GM23338 (cell line): ENCODE results near the gene MAP3K13. TPM values are rescaled to one million over a fixed set of nuclear protein-coding genes. Genes with fewer than 3 reads are reported as not detected.

Experiments used
- ATAC-seq: fragments of 200-7000 bp; cut with Tn5 transposase; 3 replicates; pipeline ENCODE4 v1.9.1; 2020
- DNase-seq: peaks from one replicate; pipeline ENCODE4 v3.0.0-alpha.2; 2015; ENCODE audit warnings: low spot score
- H2AFZ ChIP-seq: fragments of 200-600 bp; sonication (generic); 2 replicates; pipeline ENCODE4 v1.8.0; 2016; ENCODE audit warnings: antibody characterized with exemption, mild to moderate bottlenecking, moderate library complexity
- H3F3A ChIP-seq: fragments of 200-600 bp; sonication (generic); replicated peaks from 2 replicates; pipeline ENCODE4 v1.8.0; 2017; ENCODE audit warnings: antibody characterized with exemption, mixed run types, low read depth
- H3K27ac ChIP-seq: fragments of 200-600 bp; sonication (generic); 2 replicates; pipeline ENCODE4 v1.6.1; 2016; ENCODE audit warnings: low read depth
- H3K27me3 ChIP-seq: fragments of 200-600 bp; sonication (generic); 2 replicates; pipeline ENCODE4 v1.8.0; 2016; ENCODE audit warnings: mild to moderate bottlenecking, mixed run types, moderate library complexity; ENCODE audit not compliant: insufficient read depth
- H3K36me3 ChIP-seq: fragments of 200-600 bp; sonication (generic); 2 replicates; pipeline ENCODE4 v1.8.0; 2016; ENCODE audit warnings: mild to moderate bottlenecking; ENCODE audit not compliant: insufficient read depth
- H3K4me1 ChIP-seq: fragments of 200-600 bp; sonication (generic); 2 replicates; pipeline ENCODE4 v1.8.0; 2016; ENCODE audit warnings: mild to moderate bottlenecking, moderate library complexity; ENCODE audit not compliant: insufficient read depth
- H3K4me2 ChIP-seq: fragments of 200-600 bp; sonication (generic); 2 replicates; pipeline ENCODE4 v1.7.1; 2017; ENCODE audit warnings: mixed run types
- H3K4me3 ChIP-seq: fragments of 200-600 bp; sonication (generic); 2 replicates; pipeline ENCODE4 v1.6.1; 2016; ENCODE audit warnings: mixed run types
- H3K79me2 ChIP-seq: fragments of 200-600 bp; sonication (generic); replicated peaks from 2 replicates; pipeline ENCODE4 v1.8.0; 2017; ENCODE audit warnings: mild to moderate bottlenecking; ENCODE audit not compliant: insufficient read depth
- H3K9me2 ChIP-seq: fragments of 200-600 bp; sonication (generic); 2 replicates; pipeline ENCODE4 v1.8.0; 2017; ENCODE audit not compliant: insufficient read depth
- H4K20me1 ChIP-seq: fragments of 200-600 bp; sonication (generic); replicated peaks from 2 replicates; pipeline ENCODE4 v1.8.0; 2017; ENCODE audit warnings: mild to moderate bottlenecking; ENCODE audit not compliant: insufficient read depth
- H3K27ac Mint-ChIP-seq: 2 replicates; pipeline ENCODE4 v1.8.0; 2020; ENCODE audit warnings: inconsistent platforms, mild to moderate bottlenecking, moderate library complexity, mixed read lengths
- H3K27me3 Mint-ChIP-seq: 3 replicates; pipeline ENCODE4 v1.8.0; 2022; ENCODE audit warnings: low read depth, mild to moderate bottlenecking, moderate library complexity, mixed read lengths, inconsistent platforms; ENCODE audit not compliant: insufficient read depth, poor library complexity
- H3K36me3 Mint-ChIP-seq: 3 replicates; pipeline ENCODE4 v1.8.0; 2021; ENCODE audit warnings: low read depth, mild to moderate bottlenecking, inconsistent platforms, moderate library complexity, mixed read lengths
- H3K4me1 Mint-ChIP-seq: 3 replicates; pipeline ENCODE4 v1.8.0; 2020; ENCODE audit warnings: mild to moderate bottlenecking, inconsistent platforms, mixed read lengths
- H3K4me3 Mint-ChIP-seq: 3 replicates; pipeline ENCODE4 v1.8.0; 2021; ENCODE audit warnings: moderate library complexity, mild to moderate bottlenecking, inconsistent platforms, mixed read lengths
- H3K9me3 Mint-ChIP-seq: 3 replicates; pipeline ENCODE4 v1.8.0; 2020; ENCODE audit warnings: moderate library complexity, mild to moderate bottlenecking, inconsistent platforms, mixed read lengths
- CREB1 ChIP-seq: fragments of 250-450 bp; sonication (Bioruptor Pico); IDR thresholded peaks from 2 replicates; pipeline ENCODE4 v1.5.0; 2020; ENCODE audit warnings: low read depth, mild to moderate bottlenecking, moderate library complexity
- EZH2phosphoT487 ChIP-seq: fragments of 200-600 bp; sonication (generic); IDR thresholded peaks from one replicate; pipeline ENCODE4 v1.8.1; 2018; ENCODE audit warnings: antibody characterized with exemption; ENCODE audit not compliant: unreplicated experiment
- JUNB ChIP-seq: IDR thresholded peaks from one replicate; pipeline ENCODE4 v1.6.1; 2016; ENCODE audit warnings: antibody characterized with exemption; ENCODE audit not compliant: unreplicated experiment
- POLR2AphosphoS5 ChIP-seq: IDR thresholded peaks from 2 replicates; pipeline ENCODE4 v1.6.1; 2016; ENCODE audit warnings: antibody characterized with exemption, low read depth
- STAT1 ChIP-seq: IDR thresholded peaks from one replicate; pipeline ENCODE4 v1.6.1; 2016; ENCODE audit warnings: antibody characterized with exemption; ENCODE audit not compliant: unreplicated experiment
- ZNF114 ChIP-seq: fragments of 250-450 bp; sonication (Bioruptor Pico); IDR thresholded peaks from 2 replicates; pipeline ENCODE4 v1.5.0; 2020; ENCODE audit warnings: mild to moderate bottlenecking, moderate library complexity
- polyA plus RNA-seq: library from polyadenylated mRNA; unstranded; fragments of >200 nt; fragmentation: Nextera tagmentation; extraction: Ambion mirVana; gene quantifications from 2 replicates; pipeline ENCODE4 v1.2.1, GENCODE V29; 2016
- total RNA-seq: library from RNA; depleted of rRNA; stranded (reverse); fragments of >200 nt; shearing (Covaris generic); gene quantifications from 2 replicates; pipeline ENCODE4 v1.2.3, GENCODE V29; 2014
- TF ChIP-seq, protein P1 (sequence below): IDR thresholded peaks from one replicate; pipeline ENCODE4 v1.6.1; 2018; ENCODE audit warnings: antibody characterized with exemption; ENCODE audit not compliant: unreplicated experiment
- TF ChIP-seq, protein P2 (sequence below): IDR thresholded peaks from 2 replicates; pipeline ENCODE4 v1.6.1; 2016; ENCODE audit warnings: antibody characterized with exemption
- TF ChIP-seq, protein P3 (sequence below), 2 experiments: fragments of 200-600 bp in 1 of 2; sonication (generic) in 1 of 2; conservative IDR thresholded peaks; 2 replicates each; pipeline versions ENCODE4 v1.5.1 to v1.6.1; 2016 to 2017; ENCODE audit warnings: antibody characterized with exemption in 2 of 2, low read depth in 2 of 2, mild to moderate bottlenecking in 2 of 2, moderate library complexity in 1 of 2

MAP3K13 gene
- total and polyA plus RNA-seq, 2 experiments from 2014 or later, result 10.7 to 129 TPM

DNA sequence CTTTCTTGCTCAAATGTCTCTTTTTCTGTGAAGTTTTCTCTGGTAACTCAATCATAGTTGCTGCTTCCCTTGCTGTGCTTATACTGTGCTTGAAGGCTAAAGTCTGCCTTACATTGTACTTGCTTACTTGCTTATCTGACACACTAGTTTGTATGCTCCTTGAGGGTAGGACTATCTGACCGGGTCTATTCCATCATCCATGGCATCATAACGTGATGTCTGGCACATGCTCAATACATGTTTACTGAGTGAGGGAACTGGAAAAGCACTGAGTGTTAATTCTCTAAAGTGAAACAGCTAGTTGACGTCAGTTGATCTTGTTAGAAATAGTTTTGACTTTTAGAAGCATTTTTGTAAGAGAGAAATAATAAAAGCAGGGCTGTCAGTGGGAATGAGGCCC, 42.7 kb downstream of the MAP3K13 start (continued):
- TF ChIP-seq, protein P1, sequence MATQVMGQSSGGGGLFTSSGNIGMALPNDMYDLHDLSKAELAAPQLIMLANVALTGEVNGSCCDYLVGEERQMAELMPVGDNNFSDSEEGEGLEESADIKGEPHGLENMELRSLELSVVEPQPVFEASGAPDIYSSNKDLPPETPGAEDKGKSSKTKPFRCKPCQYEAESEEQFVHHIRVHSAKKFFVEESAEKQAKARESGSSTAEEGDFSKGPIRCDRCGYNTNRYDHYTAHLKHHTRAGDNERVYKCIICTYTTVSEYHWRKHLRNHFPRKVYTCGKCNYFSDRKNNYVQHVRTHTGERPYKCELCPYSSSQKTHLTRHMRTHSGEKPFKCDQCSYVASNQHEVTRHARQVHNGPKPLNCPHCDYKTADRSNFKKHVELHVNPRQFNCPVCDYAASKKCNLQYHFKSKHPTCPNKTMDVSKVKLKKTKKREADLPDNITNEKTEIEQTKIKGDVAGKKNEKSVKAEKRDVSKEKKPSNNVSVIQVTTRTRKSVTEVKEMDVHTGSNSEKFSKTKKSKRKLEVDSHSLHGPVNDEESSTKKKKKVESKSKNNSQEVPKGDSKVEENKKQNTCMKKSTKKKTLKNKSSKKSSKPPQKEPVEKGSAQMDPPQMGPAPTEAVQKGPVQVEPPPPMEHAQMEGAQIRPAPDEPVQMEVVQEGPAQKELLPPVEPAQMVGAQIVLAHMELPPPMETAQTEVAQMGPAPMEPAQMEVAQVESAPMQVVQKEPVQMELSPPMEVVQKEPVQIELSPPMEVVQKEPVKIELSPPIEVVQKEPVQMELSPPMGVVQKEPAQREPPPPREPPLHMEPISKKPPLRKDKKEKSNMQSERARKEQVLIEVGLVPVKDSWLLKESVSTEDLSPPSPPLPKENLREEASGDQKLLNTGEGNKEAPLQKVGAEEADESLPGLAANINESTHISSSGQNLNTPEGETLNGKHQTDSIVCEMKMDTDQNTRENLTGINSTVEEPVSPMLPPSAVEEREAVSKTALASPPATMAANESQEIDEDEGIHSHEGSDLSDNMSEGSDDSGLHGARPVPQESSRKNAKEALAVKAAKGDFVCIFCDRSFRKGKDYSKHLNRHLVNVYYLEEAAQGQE, result no peak
- no peak for TF ChIP-seq STAT1
- TF ChIP-seq, protein P2, sequence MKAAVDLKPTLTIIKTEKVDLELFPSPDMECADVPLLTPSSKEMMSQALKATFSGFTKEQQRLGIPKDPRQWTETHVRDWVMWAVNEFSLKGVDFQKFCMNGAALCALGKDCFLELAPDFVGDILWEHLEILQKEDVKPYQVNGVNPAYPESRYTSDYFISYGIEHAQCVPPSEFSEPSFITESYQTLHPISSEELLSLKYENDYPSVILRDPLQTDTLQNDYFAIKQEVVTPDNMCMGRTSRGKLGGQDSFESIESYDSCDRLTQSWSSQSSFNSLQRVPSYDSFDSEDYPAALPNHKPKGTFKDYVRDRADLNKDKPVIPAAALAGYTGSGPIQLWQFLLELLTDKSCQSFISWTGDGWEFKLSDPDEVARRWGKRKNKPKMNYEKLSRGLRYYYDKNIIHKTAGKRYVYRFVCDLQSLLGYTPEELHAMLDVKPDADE, result no peak
- TF ChIP-seq, protein P3, sequence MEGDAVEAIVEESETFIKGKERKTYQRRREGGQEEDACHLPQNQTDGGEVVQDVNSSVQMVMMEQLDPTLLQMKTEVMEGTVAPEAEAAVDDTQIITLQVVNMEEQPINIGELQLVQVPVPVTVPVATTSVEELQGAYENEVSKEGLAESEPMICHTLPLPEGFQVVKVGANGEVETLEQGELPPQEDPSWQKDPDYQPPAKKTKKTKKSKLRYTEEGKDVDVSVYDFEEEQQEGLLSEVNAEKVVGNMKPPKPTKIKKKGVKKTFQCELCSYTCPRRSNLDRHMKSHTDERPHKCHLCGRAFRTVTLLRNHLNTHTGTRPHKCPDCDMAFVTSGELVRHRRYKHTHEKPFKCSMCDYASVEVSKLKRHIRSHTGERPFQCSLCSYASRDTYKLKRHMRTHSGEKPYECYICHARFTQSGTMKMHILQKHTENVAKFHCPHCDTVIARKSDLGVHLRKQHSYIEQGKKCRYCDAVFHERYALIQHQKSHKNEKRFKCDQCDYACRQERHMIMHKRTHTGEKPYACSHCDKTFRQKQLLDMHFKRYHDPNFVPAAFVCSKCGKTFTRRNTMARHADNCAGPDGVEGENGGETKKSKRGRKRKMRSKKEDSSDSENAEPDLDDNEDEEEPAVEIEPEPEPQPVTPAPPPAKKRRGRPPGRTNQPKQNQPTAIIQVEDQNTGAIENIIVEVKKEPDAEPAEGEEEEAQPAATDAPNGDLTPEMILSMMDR (conservative IDR thresholded peaks at IDR 0.05; ENCODE audit: low read depth in 2 of 2), result no peak
- TF ChIP-seq ZNF114 (CRISPR knock-in tag), result no peak
- TF ChIP-seq POLR2AphosphoS5, result no peak
- TF ChIP-seq CREB1 (CRISPR knock-in tag), result no peak
- TF ChIP-seq EZH2phosphoT487, result no peak
- TF ChIP-seq JUNB, result no peak

DNA sequence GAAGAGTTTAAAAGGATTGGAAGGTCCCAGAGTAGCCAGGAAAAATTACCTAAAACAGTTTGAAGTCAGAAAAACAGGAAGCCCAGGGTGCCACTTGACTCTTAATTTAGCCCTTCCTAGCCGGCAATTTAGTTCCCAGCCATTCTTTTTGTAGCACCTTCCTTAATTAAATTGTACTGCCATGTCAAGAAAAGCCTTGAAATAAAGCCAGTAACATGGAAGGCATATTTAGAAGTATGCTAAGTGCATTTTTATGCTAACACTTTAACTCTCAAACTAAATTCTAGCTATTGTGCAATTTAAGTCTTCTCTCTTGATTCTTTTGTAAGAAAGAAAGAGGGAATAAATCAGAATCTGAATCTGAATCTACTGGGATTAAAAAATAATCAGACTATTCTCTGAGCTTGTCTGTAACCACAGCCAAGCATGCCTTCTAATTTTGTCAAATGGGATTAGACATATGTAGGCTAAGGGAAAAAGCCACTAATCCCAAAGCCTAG, 43.2 kb downstream of the MAP3K13 start:
- Histone ChIP-seq H3K27ac (no peak overlapping the region), H2AFZ (no peak overlapping the region), H3K27me3 (no peaks in the 10 kb centered on the region), H3K4me2 (no peak overlapping the region), H3K4me3 (no peak overlapping the region), H3K4me1 (no peaks in the 10 kb centered on the region), H4K20me1 (no peaks in the 10 kb centered on the region), H3K9me2 (no peaks in the 10 kb centered on the region), H3K79me2 (no peaks in the 10 kb centered on the region), H3F3A (no peaks in the 10 kb centered on the region), H3K36me3 (no peaks in the 10 kb centered on the region)
- Mint-ChIP-seq H3K36me3 (no peaks in the 10 kb centered on the region), H3K4me1 (peaks cover 2% of the 10 kb centered on the region; the same call in 2 of the 3 replicates), H3K9me3 (no peaks in the 10 kb centered on the region), H3K4me3 (no peak overlapping the region), H3K27ac (no peak overlapping the region), H3K27me3 (no peaks in the 10 kb centered on the region)
- DNase-seq (no peak), ATAC-seq (no peak)
- TF ChIP-seq JUNB (no peak), CREB1 (CRISPR knock-in tag) (no peak), STAT1 (no peak)
- TF ChIP-seq, protein P2, result no peak
- TF ChIP-seq, protein P3 (conservative IDR thresholded peaks at IDR 0.05; ENCODE audit: low read depth in 2 of 2), result no peak
